IMR-90 (cell line): Measurements from ENCODE around the gene MTCP1. TPM values are rescaled to one million over a fixed set of nuclear protein-coding genes. Genes with fewer than 3 reads are reported as not detected.

Source experiments
- ATAC-seq: fragments of 200-7000 bp; cut with Tn5 transposase; 2 replicates; pipeline ENCODE4 v1.9.1; 2020; ENCODE audit warnings: low read depth, mild to moderate bottlenecking, moderate library complexity
- BruUV-seq: library from RNA; stranded (reverse); fragments of 400-500 nt; replicated peaks from 2 replicates; lab custom pipeline; 2021; lab: Mats Ljungman, UMichigan
- CTCF ChIA-PET: fragments of 300-600 bp; formaldehyde crosslinking; extraction: SDS; loops from one replicate; lab custom pipeline; 2021; ENCODE audit warnings: antibody characterized with exemption; lab: Yijun Ruan, JAX
- POLR2A ChIA-PET: fragments of 300-600 bp; sonication (Branson Sonifier 250); formaldehyde crosslinking; loops from one replicate; lab custom pipeline; 2022; ENCODE audit warnings: antibody characterized with exemption; ENCODE audit not compliant: unreplicated experiment; lab: Charles Lee
- DNase-seq: peaks from one replicate; pipeline ENCODE4 v3.0.0; 2013
- H2AFZ ChIP-seq: replicated peaks from 2 replicates; pipeline ENCODE3; 2013; ENCODE audit warnings: low read length, mild to moderate bottlenecking; ENCODE audit not compliant: poor library complexity
- H2AK5ac ChIP-seq: 2 replicates; pipeline ENCODE4 v1.6.1; 2013; ENCODE audit warnings: low read depth, low read length, inconsistent platforms
- H2AK9ac ChIP-seq: replicated peaks from 2 replicates; pipeline ENCODE3; 2013; ENCODE audit warnings: mild to moderate bottlenecking, low read depth, low read length, moderate library complexity; ENCODE audit not compliant: poor library complexity
- H2BK120ac ChIP-seq: 2 replicates; pipeline ENCODE4 v1.6.1; 2013; ENCODE audit warnings: low read depth, low read length, inconsistent platforms
- H2BK15ac ChIP-seq: 3 replicates; pipeline ENCODE4 v1.6.1; 2013; ENCODE audit warnings: low read depth, low read length, inconsistent platforms
- H2BK20ac ChIP-seq: 2 replicates; pipeline ENCODE4 v1.6.1; 2013; ENCODE audit warnings: low read depth, mild to moderate bottlenecking, inconsistent platforms, low read length, moderate library complexity
- H2BK5ac ChIP-seq: 2 replicates; pipeline ENCODE4 v1.6.1; 2013; ENCODE audit warnings: mild to moderate bottlenecking, low read depth, low read length, inconsistent platforms; ENCODE audit not compliant: poor library complexity, severe bottlenecking
- H3K14ac ChIP-seq: replicated peaks from 2 replicates; pipeline ENCODE4 v1.6.1; 2013; ENCODE audit warnings: low read depth, low read length, inconsistent platforms
- H3K18ac ChIP-seq: 2 replicates; pipeline ENCODE4 v1.6.1; 2013; ENCODE audit warnings: low read depth, low read length, control low read depth
- H3K23ac ChIP-seq: 2 replicates; pipeline ENCODE4 v1.6.1; 2013; ENCODE audit warnings: low read depth, low read length, inconsistent platforms
- H3K27ac ChIP-seq: 2 replicates; pipeline ENCODE4 v1.5.1; 2013; ENCODE audit warnings: mild to moderate bottlenecking, control low read depth, low read length; ENCODE audit not compliant: insufficient read depth
- H3K27me3 ChIP-seq: 2 replicates; pipeline ENCODE4 v1.6.1; 2013; ENCODE audit warnings: low read length; ENCODE audit not compliant: control insufficient read depth, insufficient read depth
- H3K36me3 ChIP-seq: 2 replicates; pipeline ENCODE4 v1.6.1; 2013; ENCODE audit warnings: low read length, mixed read lengths; ENCODE audit not compliant: control insufficient read depth, insufficient read depth
- H3K4ac ChIP-seq: 2 replicates; pipeline ENCODE4 v1.6.1; 2013; ENCODE audit warnings: low read depth, low read length, inconsistent platforms
- H3K4me1 ChIP-seq: 2 replicates; pipeline ENCODE4 v1.6.1; 2013; ENCODE audit warnings: low read length, mixed read lengths; ENCODE audit not compliant: control insufficient read depth, insufficient read depth
- H3K4me2 ChIP-seq: 2 replicates; pipeline ENCODE4 v1.6.1; 2013; ENCODE audit warnings: low read depth, mild to moderate bottlenecking, control low read depth, low read length, moderate library complexity
- H3K4me3 ChIP-seq: 2 replicates; pipeline ENCODE4 v1.5.1; 2013; ENCODE audit warnings: low read depth, mild to moderate bottlenecking, control low read depth, low read length, moderate library complexity; ENCODE audit not compliant: insufficient read depth
- H3K56ac ChIP-seq: 2 replicates; pipeline ENCODE4 v1.6.1; 2013; ENCODE audit warnings: low read length, inconsistent platforms; ENCODE audit not compliant: insufficient read depth; ENCODE audit errors: extremely low read depth
- H3K79me1 ChIP-seq, 2 experiments: 2 replicates each; pipeline ENCODE4 v1.6.1; 2013; ENCODE audit warnings: low read length in 2 of 2, inconsistent platforms in 1 of 2, low read depth in 1 of 2
- H3K9ac ChIP-seq: 2 replicates; pipeline ENCODE4 v1.6.1; 2013; ENCODE audit warnings: low read depth, low read length, control low read depth
- H3K9me1 ChIP-seq: 2 replicates; pipeline ENCODE4 v1.6.1; 2013; ENCODE audit warnings: low read length, inconsistent platforms; ENCODE audit not compliant: insufficient read depth
- H3K9me3 ChIP-seq: 2 replicates; pipeline ENCODE4 v1.6.1; 2013; ENCODE audit warnings: low read length; ENCODE audit not compliant: control insufficient read depth, insufficient read depth
- H4K20me1 ChIP-seq: 2 replicates; pipeline ENCODE4 v1.6.1; 2013; ENCODE audit warnings: low read length, inconsistent platforms; ENCODE audit not compliant: insufficient read depth
- H4K5ac ChIP-seq: 2 replicates; pipeline ENCODE4 v1.6.1; 2013; ENCODE audit warnings: mild to moderate bottlenecking, low read depth, low read length, control low read depth
- H4K8ac ChIP-seq, 2 experiments: 2 replicates each; pipeline ENCODE4 v1.6.1; 2013; ENCODE audit warnings: low read depth in 2 of 2, low read length in 2 of 2, control low read depth in 1 of 2, inconsistent platforms in 1 of 2
- H4K91ac ChIP-seq: 2 replicates; pipeline ENCODE4 v1.6.1; 2013; ENCODE audit warnings: low read depth, low read length, inconsistent platforms; ENCODE audit not compliant: insufficient read depth
- CEBPB ChIP-seq: IDR thresholded peaks from 2 replicates; pipeline ENCODE4 v1.6.1; 2012; ENCODE audit warnings: low read depth, low read length, improper control_type of control experiment
- CHD1 ChIP-seq: IDR thresholded peaks from 2 replicates; pipeline ENCODE4 v1.6.1; 2012; ENCODE audit warnings: low read depth, low read length, improper control_type of control experiment
- FOS ChIP-seq: fragments of 150-350 bp; IDR thresholded peaks from 2 replicates; pipeline ENCODE4 v1.6.1; 2016; ENCODE audit warnings: low read depth, low read length
- MAFK ChIP-seq: IDR thresholded peaks from 2 replicates; pipeline ENCODE4 v1.6.1; 2012; ENCODE audit warnings: low read depth, low read length, improper control_type of control experiment
- MAZ ChIP-seq: IDR thresholded peaks from 2 replicates; pipeline ENCODE4 v1.6.1; 2012; ENCODE audit warnings: low read depth, mild to moderate bottlenecking, low read length, improper control_type of control experiment, moderate library complexity, borderline replicate concordance
- NFE2L2 ChIP-seq: fragments of 150-350 bp; IDR thresholded peaks from 2 replicates; pipeline ENCODE4 v1.6.1; 2016; ENCODE audit warnings: low read depth, mild to moderate bottlenecking, low read length
- WGBS, 2 experiments: methylation state at CpG; one replicate each; pipeline versions ENCODE4 v1.1.5 to v1.1.7; 2013; ENCODE audit warnings: missing lambda C conversion rate in 2 of 2; ENCODE audit not compliant: insufficient read length in 1 of 2; ENCODE audit errors: extremely low coverage in 2 of 2; 5-methylcytosine and 5-hydroxymethylcytosine counted together
- dilution Hi-C: fragments of 300-500 bp; cut with HindIII; formaldehyde crosslinking; loops from one replicate; pipeline ENCODE4 v1.14.3; 2018; ENCODE audit warnings: low sequenced_read_pairs; ENCODE audit not compliant: unreplicated experiment
- in situ Hi-C: fragments of 300-500 bp; cut with MboI; formaldehyde crosslinking; loops from 3 replicates; pipeline ENCODE4 v1.14.3; 2019; ENCODE audit warnings: low sequenced_read_pairs, inconsistent platforms, mixed read lengths
- intact Hi-C: fragments of 100-400 bp; cut with micrococcal nuclease; formaldehyde crosslinking; loops from 2 replicates; pipeline ENCODE4 v1.10.0; 2022
- polyA plus RNA-seq, 3 experiments: library from polyadenylated mRNA; depleted of rRNA; stranded (reverse); fragments of >200 nt; gene quantifications; 2 replicates each; pipeline ENCODE4 v1.2.3, GENCODE V29; 2012; ENCODE audit warnings: low replicate concordance in 1 of 3
- total RNA-seq: library from RNA; depleted of rRNA; stranded (reverse); fragments of >200 nt; gene quantifications from 2 replicates; pipeline ENCODE4 v1.2.3, GENCODE V29; 2012

The MTCP1 gene
- total and polyA plus RNA-seq, 2 of the 4 experiments (the other 2 are of a cell fraction), result 0.54 to 4.2 TPM

- Histone ChIP-seq H3K27ac (peak overlapping the region; percentile 87), H3K56ac (no peak overlapping the region), H3K23ac (peak overlapping the region; percentile 35; the same call in 1 of the 2 replicates), H3K18ac (0 out of 2 replicates have a peak overlapping the region, but pooled peaks have one; percentile 14), H3K27me3 (no peaks in the 10 kb centered on the region), H2AK9ac (peak overlapping the region; percentile 50), H4K5ac (no peak overlapping the region), H3K4me1 (peaks cover 3% of the 10 kb centered on the region; the same call in 1 of the 2 replicates), H3K4me3 (peak overlapping the region; percentile 59), H3K9ac (peak overlapping the region; percentile 88), H2BK20ac (no peak overlapping the region), H2BK120ac (peak overlapping the region; percentile 26; the same call in 1 of the 2 replicates), H3K36me3 (no peaks in the 10 kb centered on the region; the same call in 1 of the 2 replicates), H2BK5ac (peak overlapping the region; percentile 48), H2AK5ac (no peak overlapping the region), H3K79me1 (peaks cover 8 to 29% of the 10 kb centered on the region in 2 experiments; a peak in 3 of 4 replicates), H4K8ac (peak overlapping the region; percentile 42 to 85; a peak in 2 of 4 replicates), H3K9me3 (no peaks in the 10 kb centered on the region), H3K4me2 (peak overlapping the region; percentile 94), H3K14ac (no peak overlapping the region), H4K20me1 (no peaks in the 10 kb centered on the region), H2AFZ (peak overlapping the region; percentile 83), H2BK15ac (no peak overlapping the region), H4K91ac (peak overlapping the region; percentile 52; the same call in 1 of the 2 replicates), H3K4ac (peak overlapping the region; percentile 22; the same call in 1 of the 2 replicates), H3K9me1 (no peaks in the 10 kb centered on the region)
- intact Hi-C loops, result loop anchor here (2.0 to 5.0 kb wide), 2 partner anchors 44 to 88 kb away; partner anchors contain the start of gene FUNDC2
- ChIA-PET POLR2A (no interaction called here), CTCF (no interaction called here)
- ATAC-seq, result peak; percentile 8
- WGBS, 2 experiments, result no CpG with 5 or more reads among the region's 16 CpGs
- dilution Hi-C loops, result no loop called here
- TF ChIP-seq CHD1 (no peak), MAFK (no peak), CEBPB (no peak), NFE2L2 (no peak), FOS (no peak), MAZ (no peak)
- in situ Hi-C loops, result no loop called here
- BruUV-seq, result no TSS peak
- no peak for DNase-seq
Measured at GRCh38 chrX:155070663-155070974, 317 bp downstream of the MTCP1 start.
